GM12864 (cell line): ENCODE results near the gene SIGMAR1.

Experiments used
- DNase-seq: peaks from one replicate; pipeline ENCODE4 v3.0.0-alpha.2; 2011; ENCODE audit warnings: low read depth
- H3K4me3 ChIP-seq: 2 replicates; pipeline ENCODE4 v1.5.1; 2011; ENCODE audit warnings: mild to moderate bottlenecking, low read depth, low read length, control low read depth
- CTCF ChIP-seq: IDR thresholded peaks from 2 replicates; pipeline ENCODE4 v1.5.1; 2011; ENCODE audit warnings: low read depth, mild to moderate bottlenecking, moderate library complexity, low read length, control low read depth, inconsistent platforms; ENCODE audit errors: missing control alignments

Gene SIGMAR1

GRCh38 chr9:34591917-34592866 lies 45.4 kb downstream of the SIGMAR1 start:
- no peak for DNase-seq
- H3K4me3 ChIP-seq = no peak overlapping the region
- TF ChIP-seq CTCF = no peak

DNA sequence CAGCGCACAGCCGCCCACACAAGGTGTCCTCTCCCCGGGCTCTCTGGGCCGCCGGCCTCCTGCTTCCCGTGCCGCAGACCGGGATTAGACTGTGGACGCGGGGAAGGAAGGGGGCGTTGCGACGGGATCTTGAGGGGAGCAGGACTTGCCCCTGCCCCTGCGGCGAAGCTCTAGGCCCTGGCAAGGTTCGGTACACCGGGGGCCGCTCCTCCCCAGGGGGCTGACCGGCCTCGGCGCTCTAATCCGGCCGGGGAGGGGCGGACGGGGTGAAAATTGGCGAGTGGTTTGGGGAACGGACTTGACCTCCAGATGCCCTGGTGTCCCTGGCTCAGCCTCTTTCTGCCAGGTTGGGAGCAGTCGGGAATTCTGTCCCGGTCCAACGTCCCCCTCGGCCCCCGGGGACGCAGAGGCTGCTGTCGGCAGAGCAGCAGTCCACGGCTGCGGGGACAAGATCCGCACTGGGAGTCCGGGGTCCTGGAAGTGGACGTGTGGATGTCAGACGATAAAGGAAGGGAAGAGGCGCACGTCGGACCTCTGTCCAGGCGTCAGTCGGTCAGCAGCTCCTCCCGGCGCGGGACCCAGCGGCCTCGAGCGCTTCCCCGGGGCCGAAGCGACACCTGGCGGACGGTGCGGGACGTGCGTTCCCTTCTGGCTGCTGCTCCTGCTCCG lies 46.2 kb downstream of the SIGMAR1 start:
- TF ChIP-seq CTCF = peak; percentile 94
- DNase-seq = no peak
- no peak overlapping the region for H3K4me3 ChIP-seq

DNA sequence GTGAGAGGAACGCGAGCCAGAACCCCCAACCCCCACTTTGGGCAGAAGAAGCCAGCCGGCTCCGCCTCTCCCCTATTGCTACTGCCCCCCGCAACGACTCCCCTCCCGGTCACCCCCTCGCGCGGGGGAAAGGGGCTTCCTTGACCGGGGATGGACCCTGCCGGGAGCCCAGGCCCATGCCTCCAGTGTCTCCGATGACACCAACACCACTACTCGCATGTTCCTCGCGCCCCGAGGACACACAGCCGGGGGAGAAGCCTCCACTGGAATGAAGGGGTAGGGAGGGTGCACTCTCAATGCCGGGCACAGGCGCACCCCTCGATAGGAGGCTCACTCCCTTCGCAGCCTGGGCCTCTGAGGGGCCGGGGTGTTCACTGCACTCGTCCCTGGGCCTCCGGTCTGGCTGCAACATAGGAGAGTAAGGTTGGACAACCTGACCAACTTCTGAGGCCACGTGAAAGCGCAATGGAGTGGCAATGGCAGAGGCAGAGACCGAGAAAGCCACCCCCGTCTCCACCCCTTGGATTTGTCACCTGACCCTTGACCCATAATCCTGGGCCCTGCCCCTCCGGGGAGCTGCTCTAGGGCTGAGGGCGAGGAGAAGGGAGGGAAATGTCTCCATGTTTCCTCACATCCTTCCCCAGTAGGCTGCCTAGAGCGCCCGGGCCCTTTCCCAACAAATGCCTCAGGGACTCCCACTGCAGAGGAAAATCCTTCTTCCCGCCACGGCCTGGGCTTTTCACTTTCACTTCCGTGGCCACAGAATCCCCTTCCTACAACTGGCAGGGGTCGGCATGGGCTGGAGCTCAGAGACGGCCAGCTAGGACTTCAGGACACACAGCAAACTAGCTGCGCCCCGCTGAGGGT lies 47.0 kb downstream of the SIGMAR1 start:
- DNase-seq = no peak
- no peak for TF ChIP-seq CTCF
- H3K4me3 ChIP-seq = no peak overlapping the region

- DNase-seq = no peak
- no peak within 1 kb of the TSS for H3K4me3 ChIP-seq
Observed at GRCh38 chr9:34589636-34590380, 47.8 kb downstream of the SIGMAR1 start, which contains the start of gene CNTFR. CNTFR (minus strand) TSS chr9:34589724; CDS start chr9:34568981, 20,743 bp downstream.

DNA sequence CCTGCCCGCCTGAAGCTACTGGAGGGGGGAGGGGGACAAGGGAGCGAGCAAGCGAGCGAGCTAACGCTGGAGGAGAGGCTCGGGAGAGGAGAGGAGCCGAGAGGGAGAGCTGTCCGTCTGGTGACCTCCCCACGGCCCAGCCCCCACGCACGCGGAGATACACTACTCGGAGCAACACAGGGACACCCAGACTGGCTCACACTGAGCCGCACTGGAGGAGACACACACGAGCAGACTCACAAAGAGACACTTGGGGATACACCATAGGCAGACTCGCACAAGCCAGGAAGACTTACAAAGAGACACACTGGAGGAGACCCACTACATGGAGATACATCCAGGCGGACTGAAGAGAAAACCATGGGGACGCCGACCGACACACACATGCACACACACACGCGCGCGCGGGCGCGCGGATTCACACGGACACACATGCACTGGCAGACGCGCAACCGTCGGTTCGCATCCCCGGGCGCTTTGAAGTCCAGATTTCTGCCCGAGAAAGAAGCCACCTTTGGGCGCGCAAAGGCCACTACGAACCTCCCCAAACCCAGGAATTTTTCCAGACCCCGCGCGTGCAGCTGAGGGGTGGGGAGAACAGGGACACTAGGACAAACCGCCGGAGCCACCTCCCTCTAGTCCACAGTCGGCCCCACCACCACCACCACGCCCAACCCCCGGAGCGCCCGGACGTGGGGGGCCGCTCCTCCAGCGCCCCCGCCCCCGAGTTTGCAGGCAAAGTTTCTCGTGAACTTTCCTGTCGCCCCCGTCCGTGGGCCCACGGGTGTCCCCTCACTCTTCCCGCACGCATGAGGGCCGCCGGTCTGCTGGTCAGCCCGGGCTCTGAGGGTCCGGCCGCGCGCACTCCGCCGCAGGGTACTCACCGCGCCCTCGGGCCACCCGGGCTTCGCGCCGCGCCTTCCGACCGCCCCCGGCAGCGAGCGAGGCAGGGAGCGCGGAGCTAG lies 48.6 kb downstream of the SIGMAR1 start:
- no peak for TF ChIP-seq CTCF
- no peak overlapping the region for H3K4me3 ChIP-seq
- DNase-seq = no peak

More at GRCh38 chr9:34589636-34590380, 47.8 kb downstream of the SIGMAR1 start, which contains the start of gene CNTFR:
- no peak for TF ChIP-seq CTCF
